Right kidney (tissue), 1 donor: Measurements from ENCODE around the gene ZBTB20.

Source experiments
- DNase-seq: peaks from one replicate; pipeline ENCODE4 v3.0.0-alpha.2; 2016

The ZBTB20 gene

GRCh38 chr3:114758831-114759699, 388.0 kb downstream of the ZBTB20 start:
- no peak for DNase-seq

- DNase-seq: no peak
These were observed 390.4 kb downstream of the ZBTB20 start for GRCh38 chr3:114756506-114757279.

GRCh38 chr3:114746502-114746901, 400.6 kb downstream of the ZBTB20 start:
- no peak for DNase-seq

- DNase-seq: no peak
These were observed 401.5 kb downstream of the ZBTB20 start for GRCh38 chr3:114745322-114746240.

GRCh38 chr3:114743746-114744485, 403.2 kb downstream of the ZBTB20 start:
- no peak for DNase-seq

- DNase-seq: no peak
These were observed 406.0 kb downstream of the ZBTB20 start for GRCh38 chr3:114741066-114741465.

- no peak for DNase-seq
These were observed 407.5 kb downstream of the ZBTB20 start for GRCh38 chr3:114739627-114740026.

- no peak for DNase-seq
These were observed 414.7 kb downstream of the ZBTB20 start for GRCh38 chr3:114732353-114732752.

- no peak for DNase-seq
These were observed 416.7 kb downstream of the ZBTB20 start for GRCh38 chr3:114730397-114730796.

- no peak for DNase-seq
These were observed 419.7 kb downstream of the ZBTB20 start for GRCh38 chr3:114727373-114727772.

GRCh38 chr3:114725966-114726365, 421.1 kb downstream of the ZBTB20 start:
- no peak for DNase-seq

GRCh38 chr3:114722530-114722929, 424.6 kb downstream of the ZBTB20 start:
- DNase-seq: no peak

- DNase-seq: no peak
These were observed 425.2 kb downstream of the ZBTB20 start for GRCh38 chr3:114721864-114722263.

- DNase-seq: no peak
These were observed 425.9 kb downstream of the ZBTB20 start for GRCh38 chr3:114721209-114721608.

GRCh38 chr3:114718898-114719210, 428.2 kb downstream of the ZBTB20 start:
- no peak for DNase-seq

GRCh38 chr3:114718071-114718897, 428.8 kb downstream of the ZBTB20 start:
- DNase-seq: no peak

- no peak for DNase-seq
These were observed 430.2 kb downstream of the ZBTB20 start for GRCh38 chr3:114716916-114717315.

- no peak for DNase-seq
These were observed 431.0 kb downstream of the ZBTB20 start for GRCh38 chr3:114716126-114716525.

- DNase-seq: no peak
These were observed 432.1 kb downstream of the ZBTB20 start for GRCh38 chr3:114714957-114715460.

GRCh38 chr3:114714237-114714636, 432.9 kb downstream of the ZBTB20 start:
- DNase-seq: no peak
